H1 (cell line): ENCODE measurements around the gene INHBA. TPM values are rescaled to one million over a fixed set of nuclear protein-coding genes. Genes with fewer than 3 reads are reported as not detected.

Experiments
- polyA plus RNA-seq, 7 experiments: library from polyadenylated mRNA; depleted of rRNA in 3 of 7; stranded (reverse) in 5 of 7; unstranded in 2 of 7; fragments of >200 nt in 5 of 7; fragments of 200-250 nt in 2 of 7; gene quantifications; 1 replicate in 5 of 7; 2 replicates in 1 of 7; 4 replicates in 1 of 7; pipeline versions ENCODE4 v1.2.1 to v1.2.3, GENCODE V29; 2011 to 2013; ENCODE audit warnings: missing spikeins in 2 of 7, mixed read lengths in 2 of 7
- total RNA-seq: library from RNA; stranded (reverse); fragmentation: NEBNext Ultra II Directional; extraction: Animal tissue kit (Norgen Biotek cat#: 25700); gene quantifications from 2 replicates; pipeline ENCODE4 v1.2.1, GENCODE V29; 2021
- TF ChIP-seq, protein P1 (sequence below): IDR thresholded peaks from 2 replicates; pipeline ENCODE4 v1.6.1; 2011; ENCODE audit warnings: low read length, improper control_type of control experiment

Gene INHBA
- total and polyA plus RNA-seq, 2 of the 8 experiments (the other 6 are each of a cell fraction or from before 2014, with no cell fraction given) = 1.1 to 2.7 TPM

DNA sequence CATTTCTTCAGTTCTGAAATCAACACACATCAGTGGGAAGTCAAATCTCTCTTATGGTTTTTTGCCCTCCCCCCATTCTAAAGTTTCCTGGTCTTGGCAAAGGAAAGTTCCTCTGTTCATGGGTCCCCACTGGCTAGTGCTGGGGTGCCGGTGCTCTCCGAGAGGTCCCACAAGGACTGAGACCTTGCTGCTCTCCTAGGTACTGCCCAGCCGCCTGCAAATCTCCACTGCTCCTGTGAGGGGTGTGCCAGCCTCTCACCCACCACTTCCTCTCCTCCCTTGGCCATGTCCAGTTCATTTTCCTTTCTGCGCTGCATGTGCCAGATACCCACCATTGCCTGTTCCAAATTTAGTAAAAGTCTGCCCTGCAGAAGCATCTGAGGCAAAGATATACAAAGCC is 17.2 kb upstream of the INHBA start (continued):
- TF ChIP-seq, protein P1, sequence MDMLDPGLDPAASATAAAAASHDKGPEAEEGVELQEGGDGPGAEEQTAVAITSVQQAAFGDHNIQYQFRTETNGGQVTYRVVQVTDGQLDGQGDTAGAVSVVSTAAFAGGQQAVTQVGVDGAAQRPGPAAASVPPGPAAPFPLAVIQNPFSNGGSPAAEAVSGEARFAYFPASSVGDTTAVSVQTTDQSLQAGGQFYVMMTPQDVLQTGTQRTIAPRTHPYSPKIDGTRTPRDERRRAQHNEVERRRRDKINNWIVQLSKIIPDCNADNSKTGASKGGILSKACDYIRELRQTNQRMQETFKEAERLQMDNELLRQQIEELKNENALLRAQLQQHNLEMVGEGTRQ = no peak
- TF ChIP-seq, all 59 proteins: peak for 0
